Retinal pigment epithelial cell (primary cell): ENCODE data around the gene CASZ1.

ENCODE experiments used
- DNase-seq: peaks from one replicate; pipeline ENCODE4 v3.0.0-alpha.2; 2010; ENCODE audit warnings: low read depth
- H3K4me3 ChIP-seq: 2 replicates; pipeline ENCODE4 v1.5.1; 2011; ENCODE audit warnings: mild to moderate bottlenecking, low read length, control low read depth, moderate library complexity
- CTCF ChIP-seq: conservative IDR thresholded peaks from 2 replicates; pipeline ENCODE4 v1.5.1; 2011; ENCODE audit warnings: low read depth, low read length, control low read depth, inconsistent platforms

CASZ1 gene

GRCh38 chr1:10778640-10779039, 17.8 kb downstream of the CASZ1 start:
- no peak for DNase-seq
- H3K4me3 ChIP-seq = no peak overlapping the region
- no peak for TF ChIP-seq CTCF

GRCh38 chr1:10777749-10778574, 18.5 kb downstream of the CASZ1 start:
- no peak for TF ChIP-seq CTCF
- H3K4me3 ChIP-seq = no peak overlapping the region
- DNase-seq = no peak

- DNase-seq = no peak
- no peak for TF ChIP-seq CTCF
These were observed 20.1 kb downstream of the CASZ1 start for GRCh38 chr1:10776190-10776905.

GRCh38 chr1:10775763-10776162, 20.7 kb downstream of the CASZ1 start:
- no peak for TF ChIP-seq CTCF
- H3K4me3 ChIP-seq = no peak overlapping the region
- no peak for DNase-seq

More at GRCh38 chr1:10776190-10776905, 20.1 kb downstream of the CASZ1 start:
- no peak overlapping the region for H3K4me3 ChIP-seq

GRCh38 chr1:10774615-10775310, 21.7 kb downstream of the CASZ1 start:
- DNase-seq = no peak
- no peak for TF ChIP-seq CTCF
- H3K4me3 ChIP-seq = no peak overlapping the region

GRCh38 chr1:10773851-10774614, 22.4 kb downstream of the CASZ1 start:
- no peak for DNase-seq
- no peak for TF ChIP-seq CTCF
- H3K4me3 ChIP-seq = no peak overlapping the region
